NCI-H2227 (cell line): Measurements from ENCODE around the gene KDM8.

ENCODE experiments used
- DNase-seq: peaks from one replicate; lab custom pipeline; 2025; ENCODE audit not compliant: unreplicated experiment; lab: John Stamatoyannopoulos, UW

The KDM8 gene

GRCh38 chr16:27228621-27229501 is 25.5 kb downstream of the KDM8 start:
- DNase-seq: no peak

- no peak for DNase-seq
Measured at GRCh38 chr16:27229891-27230470, 26.7 kb downstream of the KDM8 start.

GRCh38 chr16:27230562-27231001 is 27.3 kb downstream of the KDM8 start:
- DNase-seq: no peak

- DNase-seq: no peak
Measured at GRCh38 chr16:27231692-27232060, 28.4 kb downstream of the KDM8 start.

GRCh38 chr16:27232061-27232900 is 29.0 kb downstream of the KDM8 start:
- no peak for DNase-seq

- no peak for DNase-seq
Measured at GRCh38 chr16:27232901-27233625, 29.7 kb downstream of the KDM8 start.

GRCh38 chr16:27233731-27234130 is 30.4 kb downstream of the KDM8 start:
- no peak for DNase-seq

- DNase-seq: no peak
Measured at GRCh38 chr16:27234171-27234570, 30.8 kb downstream of the KDM8 start.

- no peak for DNase-seq
Measured at GRCh38 chr16:27234603-27235002, 31.3 kb downstream of the KDM8 start.

GRCh38 chr16:27235055-27235937 is 32.0 kb downstream of the KDM8 start:
- DNase-seq: peak; percentile 39

GRCh38 chr16:27235938-27236245 is 32.6 kb downstream of the KDM8 start:
- no peak for DNase-seq

- DNase-seq: no peak
Measured at GRCh38 chr16:27236635-27237218, 33.4 kb downstream of the KDM8 start.

- DNase-seq: no peak
Measured at GRCh38 chr16:27237219-27238015, 34.1 kb downstream of the KDM8 start.

- no peak for DNase-seq
Measured at GRCh38 chr16:27238016-27238587, 34.8 kb downstream of the KDM8 start.

- no peak for DNase-seq
Measured at GRCh38 chr16:27238591-27238990, 35.3 kb downstream of the KDM8 start.

GRCh38 chr16:27239026-27239425 is 35.7 kb downstream of the KDM8 start:
- no peak for DNase-seq

GRCh38 chr16:27239906-27240655 is 36.8 kb downstream of the KDM8 start:
- DNase-seq: no peak

GRCh38 chr16:27240948-27241531 is 37.7 kb downstream of the KDM8 start:
- DNase-seq: no peak
